Measurements from ENCODE around the gene DRD3.

Gene DRD3

GRCh38 chr3:114126461-114126860 is 52.4 kb downstream of the DRD3 start:
- H3K27ac ChIP-seq: no peak overlapping the region
- no peak for TF ChIP-seq ZFX (IDR thresholded peaks at IDR 0.05)
- TF ChIP-seq, protein P1, sequence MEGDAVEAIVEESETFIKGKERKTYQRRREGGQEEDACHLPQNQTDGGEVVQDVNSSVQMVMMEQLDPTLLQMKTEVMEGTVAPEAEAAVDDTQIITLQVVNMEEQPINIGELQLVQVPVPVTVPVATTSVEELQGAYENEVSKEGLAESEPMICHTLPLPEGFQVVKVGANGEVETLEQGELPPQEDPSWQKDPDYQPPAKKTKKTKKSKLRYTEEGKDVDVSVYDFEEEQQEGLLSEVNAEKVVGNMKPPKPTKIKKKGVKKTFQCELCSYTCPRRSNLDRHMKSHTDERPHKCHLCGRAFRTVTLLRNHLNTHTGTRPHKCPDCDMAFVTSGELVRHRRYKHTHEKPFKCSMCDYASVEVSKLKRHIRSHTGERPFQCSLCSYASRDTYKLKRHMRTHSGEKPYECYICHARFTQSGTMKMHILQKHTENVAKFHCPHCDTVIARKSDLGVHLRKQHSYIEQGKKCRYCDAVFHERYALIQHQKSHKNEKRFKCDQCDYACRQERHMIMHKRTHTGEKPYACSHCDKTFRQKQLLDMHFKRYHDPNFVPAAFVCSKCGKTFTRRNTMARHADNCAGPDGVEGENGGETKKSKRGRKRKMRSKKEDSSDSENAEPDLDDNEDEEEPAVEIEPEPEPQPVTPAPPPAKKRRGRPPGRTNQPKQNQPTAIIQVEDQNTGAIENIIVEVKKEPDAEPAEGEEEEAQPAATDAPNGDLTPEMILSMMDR (conservative IDR thresholded peaks at IDR 0.05): no peak

DNA sequence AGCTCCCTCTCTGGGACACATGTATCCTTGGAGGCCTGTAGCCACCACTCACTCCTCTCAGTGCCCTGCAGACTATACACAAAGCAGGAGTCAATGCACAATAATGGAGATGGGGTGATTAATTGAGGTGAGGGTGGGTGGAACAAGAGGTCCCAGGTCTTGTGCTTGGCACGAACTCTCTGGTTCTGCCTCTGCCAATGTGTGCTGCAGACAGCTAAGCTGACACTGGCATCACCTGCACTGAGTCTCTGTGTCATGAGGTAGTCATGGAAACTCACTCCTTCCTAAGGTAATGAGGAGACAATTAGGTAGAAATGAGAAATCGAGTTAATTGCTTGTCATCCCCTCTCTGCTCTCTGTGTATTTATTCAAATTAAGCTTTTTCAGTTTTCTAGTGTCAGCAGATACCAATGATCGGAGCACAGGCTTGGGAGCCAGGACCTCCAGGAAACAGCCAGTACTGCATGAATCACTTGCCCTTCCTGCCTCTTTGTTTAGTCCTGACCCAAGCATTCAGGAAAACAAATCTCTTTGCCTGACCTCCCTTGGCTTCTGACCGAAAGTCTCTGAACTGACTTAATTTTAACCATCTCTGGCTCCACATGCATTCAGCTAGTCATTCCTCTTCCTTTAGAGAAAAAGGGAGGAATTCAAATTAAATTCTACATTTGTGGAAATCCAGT is 56.7 kb downstream of the DRD3 start:
- H3K27ac ChIP-seq: no peak overlapping the region
- TF ChIP-seq, protein P1 (conservative IDR thresholded peaks at IDR 0.05): no peak
- no peak for TF ChIP-seq ZFX (IDR thresholded peaks at IDR 0.05)

- H3K27ac ChIP-seq: no peak overlapping the region
- TF ChIP-seq, protein P1 (conservative IDR thresholded peaks at IDR 0.05): no peak
Measured at GRCh38 chr3:114120211-114120610, 58.6 kb downstream of the DRD3 start.

- TF ChIP-seq ZFX (IDR thresholded peaks at IDR 0.05): no peak
- TF ChIP-seq, protein P1 (conservative IDR thresholded peaks at IDR 0.05): no peak
- no peak overlapping the region for H3K27ac ChIP-seq
Measured at GRCh38 chr3:114119776-114120175, 59.1 kb downstream of the DRD3 start.

- TF ChIP-seq ZFX (IDR thresholded peaks at IDR 0.05): no peak
- TF ChIP-seq, protein P1 (conservative IDR thresholded peaks at IDR 0.05): no peak
- no peak overlapping the region for H3K27ac ChIP-seq
Measured at GRCh38 chr3:114115143-114115542, 63.7 kb downstream of the DRD3 start.

DNA sequence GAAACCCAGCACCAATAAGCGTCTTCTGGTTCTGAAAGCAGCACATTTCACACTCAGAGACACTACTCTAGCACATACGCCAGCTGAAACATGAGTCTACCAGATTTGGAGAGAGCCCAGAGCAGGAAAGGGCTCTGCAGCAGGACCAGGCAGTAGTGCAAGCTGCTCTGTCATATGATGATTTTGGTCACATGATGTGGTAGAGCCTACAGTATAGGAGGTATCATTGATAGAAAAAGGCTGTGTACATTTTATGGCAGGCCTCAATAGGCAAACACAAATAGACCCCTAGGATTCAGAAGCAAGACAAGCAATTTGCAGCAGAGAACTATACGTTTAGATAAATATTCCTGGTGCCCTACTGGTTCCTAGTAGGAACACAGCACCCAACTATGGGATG is 64.1 kb downstream of the DRD3 start:
- no peak overlapping the region for H3K27ac ChIP-seq
- TF ChIP-seq, protein P1 (conservative IDR thresholded peaks at IDR 0.05): no peak
- TF ChIP-seq ZFX (IDR thresholded peaks at IDR 0.05): no peak

- no peak overlapping the region for H3K27ac ChIP-seq
- TF ChIP-seq ZFX (IDR thresholded peaks at IDR 0.05): no peak
Measured at GRCh38 chr3:114112696-114113095, 66.2 kb downstream of the DRD3 start.
